Bronchial epithelial cell (primary cell): ENCODE results near the gene SPDYE3. TPM values are rescaled to one million over a fixed set of nuclear protein-coding genes. Genes with fewer than 3 reads are reported as not detected.
"Not testable (repeated sequence)": the region's sequence is repeated elsewhere in the genome, so short reads cannot be mapped to it uniquely, and the experiment has no call there.

Source experiments
- DNase-seq: peaks from one replicate; pipeline ENCODE4 v3.0.0-alpha.2; 2010; ENCODE audit warnings: low read depth
- FAIRE-seq: peaks from 2 replicates; lab custom pipeline; 2011; peaks lifted over from hg19 to GRCh38; lab: Jason Lieb, UNC
- H3K27me3 ChIP-seq: 2 replicates; pipeline ENCODE4 v1.5.1; 2011; ENCODE audit warnings: low read length; ENCODE audit not compliant: control insufficient read depth, insufficient read depth
- H3K36me3 ChIP-seq: 2 replicates; pipeline ENCODE4 v1.5.1; 2011; ENCODE audit warnings: low read length; ENCODE audit not compliant: control insufficient read depth, insufficient read depth
- H3K4me3 ChIP-seq: 2 replicates; pipeline ENCODE4 v1.5.1; 2011; ENCODE audit warnings: mild to moderate bottlenecking, low read depth, low read length, control low read depth
- CTCF ChIP-seq: IDR thresholded peaks from 2 replicates; pipeline ENCODE4 v1.5.1; 2011; ENCODE audit warnings: mild to moderate bottlenecking, moderate library complexity, low read length, control low read depth, inconsistent platforms; ENCODE audit not compliant: insufficient read depth, severe bottlenecking
- total RNA-seq: library from RNA; depleted of rRNA; stranded (reverse); fragments of >200 nt; gene quantifications from 2 replicates; pipeline ENCODE4 v1.2.1, GENCODE V29; 2014

Gene SPDYE3
- total RNA-seq, 1 donor from 2014 or later, result not detected

GRCh38 chr7:100364480-100364879 lies 57.0 kb downstream of the SPDYE3 start:
- TF ChIP-seq CTCF, result no peak
- H3K27me3 ChIP-seq, result no peaks in the 10 kb centered on the region
- FAIRE-seq, result no peak
- peaks cover 5% of the 10 kb centered on the region for H3K36me3 ChIP-seq
- H3K4me3 ChIP-seq, result no peak overlapping the region
- no peak for DNase-seq

- not testable (repeated sequence) for FAIRE-seq, H3K4me3 ChIP-seq, DNase-seq, H3K27me3 ChIP-seq, H3K36me3 ChIP-seq
Measured at GRCh38 chr7:100365998-100366367, 58.5 kb downstream of the SPDYE3 start.

GRCh38 chr7:100366411-100367250 lies 59.1 kb downstream of the SPDYE3 start:
- peaks cover 3% of the 10 kb centered on the region for H3K36me3 ChIP-seq
- DNase-seq (no peak), FAIRE-seq (no peak)
- H3K27me3 ChIP-seq, result no peaks in the 10 kb centered on the region
- no peak overlapping the region for H3K4me3 ChIP-seq
- TF ChIP-seq CTCF, result no peak

GRCh38 chr7:100367251-100367620 lies 59.7 kb downstream of the SPDYE3 start:
- FAIRE-seq (no peak), DNase-seq (no peak)
- Histone ChIP-seq H3K36me3 (no peaks in the 10 kb centered on the region), H3K4me3 (no peak overlapping the region), H3K27me3 (no peaks in the 10 kb centered on the region)
- no peak for TF ChIP-seq CTCF

GRCh38 chr7:100367676-100368613 lies 60.4 kb downstream of the SPDYE3 start:
- Histone ChIP-seq H3K27me3 (no peaks in the 10 kb centered on the region), H3K36me3 (no peaks in the 10 kb centered on the region), H3K4me3 (no peak overlapping the region)
- FAIRE-seq, result no peak
- no peak for DNase-seq
- TF ChIP-seq CTCF, result no peak

GRCh38 chr7:100369105-100369504 lies 61.6 kb downstream of the SPDYE3 start:
- H3K4me3 ChIP-seq, result no peak overlapping the region
- H3K27me3 ChIP-seq, result no peaks in the 10 kb centered on the region
- H3K36me3 ChIP-seq, result no peaks in the 10 kb centered on the region
- FAIRE-seq (no peak), DNase-seq (no peak)
- TF ChIP-seq CTCF, result no peak
